ENCODE data around the gene NELL2.

NELL2 gene

GRCh38 chr12:44780221-44780790 is 95.8 kb downstream of the NELL2 start:
- no peak overlapping the region for H2BK12ac ChIP-seq (ENCODE audit: low read length)
- WGBS (ENCODE audit: extremely low coverage, insufficient coverage, insufficient read length): no CpG with 5 or more reads among the region's 2 CpGs
- H3K4me2 ChIP-seq (ENCODE audit: low read length): no peak overlapping the region
- H4K8ac ChIP-seq (ENCODE audit: low read depth, low read length): no peak overlapping the region
- H3K23ac ChIP-seq (ENCODE audit: low read length): no peak overlapping the region
- H3K9me3 ChIP-seq (ENCODE audit: insufficient read depth, low read depth, low read length): no peaks in the 10 kb centered on the region
- H2AK5ac ChIP-seq (ENCODE audit: low read length): no peak overlapping the region
- no peak for DNase-seq
- H3K4me3 ChIP-seq (ENCODE audit: low read depth, low read length): no peak overlapping the region
- no peaks in the 10 kb centered on the region for H3K79me1 ChIP-seq (ENCODE audit: low read length)
- H3K4me1 ChIP-seq (ENCODE audit: control insufficient read depth in 1 of 2, insufficient read depth in 2 of 2, low read length in 2 of 2): no peaks in the 10 kb centered on the region
- no peak overlapping the region for H4K91ac ChIP-seq (ENCODE audit: low read depth, low read length)
- H3K9ac ChIP-seq (ENCODE audit: low read length): no peak overlapping the region
- no peak overlapping the region for H2BK120ac ChIP-seq (ENCODE audit: insufficient read depth, low read length, poor library complexity)
- H3K4ac ChIP-seq (ENCODE audit: low read depth, low read length): no peak overlapping the region
- no peak overlapping the region for H3K14ac ChIP-seq (ENCODE audit: low read length)
- no peak overlapping the region for H2BK5ac ChIP-seq (ENCODE audit: low read depth, low read length, poor library complexity)
- no peak overlapping the region for H2AFZ ChIP-seq (ENCODE audit: insufficient read depth, low read length, poor library complexity)
- no peaks in the 10 kb centered on the region for H3K79me2 ChIP-seq (ENCODE audit: control insufficient read depth, insufficient read depth, low read length, poor library complexity)
- no peak overlapping the region for H3K18ac ChIP-seq (ENCODE audit: low read length)
- H3K27ac ChIP-seq (ENCODE audit: low read depth, low read length): no peak overlapping the region
- no peak overlapping the region for H4K12ac ChIP-seq (ENCODE audit: low read depth, low read length)
- H3K36me3 ChIP-seq (ENCODE audit: control insufficient read depth in 1 of 2, insufficient read depth in 2 of 2, low read length in 2 of 2): no peaks in the 10 kb centered on the region
- no peaks in the 10 kb centered on the region for H3K27me3 ChIP-seq (ENCODE audit: insufficient read depth, low read length)

GRCh38 chr12:44779766-44780165 is 96.3 kb downstream of the NELL2 start:
- Histone ChIP-seq H3K23ac (ENCODE audit: low read length) (no peak overlapping the region), H2BK120ac (ENCODE audit: insufficient read depth, low read length, poor library complexity) (no peak overlapping the region), H3K18ac (ENCODE audit: low read length) (no peak overlapping the region), H3K4me1 (ENCODE audit: control insufficient read depth in 1 of 2, insufficient read depth in 2 of 2, low read length in 2 of 2) (no peaks in the 10 kb centered on the region), H2BK5ac (ENCODE audit: low read depth, low read length, poor library complexity) (no peak overlapping the region), H2AK5ac (ENCODE audit: low read length) (no peak overlapping the region), H3K79me2 (ENCODE audit: control insufficient read depth, insufficient read depth, low read length, poor library complexity) (no peaks in the 10 kb centered on the region), H3K9me3 (ENCODE audit: insufficient read depth, low read depth, low read length) (no peaks in the 10 kb centered on the region), H3K9ac (ENCODE audit: low read length) (no peak overlapping the region), H3K27me3 (ENCODE audit: insufficient read depth, low read length) (no peaks in the 10 kb centered on the region), H3K79me1 (ENCODE audit: low read length) (no peaks in the 10 kb centered on the region), H2BK12ac (ENCODE audit: low read length) (no peak overlapping the region), H2AFZ (ENCODE audit: insufficient read depth, low read length, poor library complexity) (no peak overlapping the region), H3K14ac (ENCODE audit: low read length) (no peak overlapping the region), H4K91ac (ENCODE audit: low read depth, low read length) (no peak overlapping the region), H3K27ac (ENCODE audit: low read depth, low read length) (no peak overlapping the region), H3K4ac (ENCODE audit: low read depth, low read length) (no peak overlapping the region), H3K4me2 (ENCODE audit: low read length) (no peak overlapping the region), H4K12ac (ENCODE audit: low read depth, low read length) (no peak overlapping the region), H3K4me3 (ENCODE audit: low read depth, low read length) (no peak overlapping the region), H3K36me3 (ENCODE audit: control insufficient read depth in 1 of 2, insufficient read depth in 2 of 2, low read length in 2 of 2) (no peaks in the 10 kb centered on the region), H4K8ac (ENCODE audit: low read depth, low read length) (no peak overlapping the region)
- WGBS (ENCODE audit: extremely low coverage, insufficient coverage, insufficient read length): no CpG with 5 or more reads among the region's 6 CpGs
- peak; percentile 49 to 61 for DNase-seq

- no peak overlapping the region for H2BK12ac ChIP-seq (ENCODE audit: low read length)
- no peak overlapping the region for H2BK5ac ChIP-seq (ENCODE audit: low read depth, low read length, poor library complexity)
- no peak overlapping the region for H2AFZ ChIP-seq (ENCODE audit: insufficient read depth, low read length, poor library complexity)
- H3K79me1 ChIP-seq (ENCODE audit: low read length): no peaks in the 10 kb centered on the region
- H3K27me3 ChIP-seq (ENCODE audit: insufficient read depth, low read length): no peaks in the 10 kb centered on the region
- H4K91ac ChIP-seq (ENCODE audit: low read depth, low read length): no peak overlapping the region
- no peaks in the 10 kb centered on the region for H3K36me3 ChIP-seq (ENCODE audit: control insufficient read depth in 1 of 2, insufficient read depth in 2 of 2, low read length in 2 of 2)
- no peak overlapping the region for H2AK5ac ChIP-seq (ENCODE audit: low read length)
- no peaks in the 10 kb centered on the region for H3K9me3 ChIP-seq (ENCODE audit: insufficient read depth, low read depth, low read length)
- no peak overlapping the region for H3K9ac ChIP-seq (ENCODE audit: low read length)
- H3K23ac ChIP-seq (ENCODE audit: low read length): no peak overlapping the region
- no peak overlapping the region for H3K18ac ChIP-seq (ENCODE audit: low read length)
- no peaks in the 10 kb centered on the region for H3K79me2 ChIP-seq (ENCODE audit: control insufficient read depth, insufficient read depth, low read length, poor library complexity)
- WGBS (ENCODE audit: extremely low coverage, insufficient coverage, insufficient read length): no CpG with 5 or more reads among the region's 1 CpG
- H4K8ac ChIP-seq (ENCODE audit: low read depth, low read length): no peak overlapping the region
- H3K4ac ChIP-seq (ENCODE audit: low read depth, low read length): no peak overlapping the region
- no peaks in the 10 kb centered on the region for H3K4me1 ChIP-seq (ENCODE audit: control insufficient read depth in 1 of 2, insufficient read depth in 2 of 2, low read length in 2 of 2)
- no peak overlapping the region for H3K27ac ChIP-seq (ENCODE audit: low read depth, low read length)
- no peak overlapping the region for H2BK120ac ChIP-seq (ENCODE audit: insufficient read depth, low read length, poor library complexity)
- no peak overlapping the region for H3K4me3 ChIP-seq (ENCODE audit: low read depth, low read length)
- no peak overlapping the region for H3K4me2 ChIP-seq (ENCODE audit: low read length)
- H4K12ac ChIP-seq (ENCODE audit: low read depth, low read length): no peak overlapping the region
- DNase-seq: no peak
- no peak overlapping the region for H3K14ac ChIP-seq (ENCODE audit: low read length)
Observed at GRCh38 chr12:44778863-44779262, 97.3 kb downstream of the NELL2 start.

- H2AFZ ChIP-seq (ENCODE audit: insufficient read depth, low read length, poor library complexity): no peak overlapping the region
- H2BK5ac ChIP-seq (ENCODE audit: low read depth, low read length, poor library complexity): no peak overlapping the region
- no peak overlapping the region for H2AK5ac ChIP-seq (ENCODE audit: low read length)
- H3K4ac ChIP-seq (ENCODE audit: low read depth, low read length): no peak overlapping the region
- H3K36me3 ChIP-seq (ENCODE audit: control insufficient read depth in 1 of 2, insufficient read depth in 2 of 2, low read length in 2 of 2): no peaks in the 10 kb centered on the region
- H3K27ac ChIP-seq (ENCODE audit: low read depth, low read length): no peak overlapping the region
- H3K23ac ChIP-seq (ENCODE audit: low read length): no peak overlapping the region
- H3K79me1 ChIP-seq (ENCODE audit: low read length): no peaks in the 10 kb centered on the region
- H3K14ac ChIP-seq (ENCODE audit: low read length): no peak overlapping the region
- no peaks in the 10 kb centered on the region for H3K27me3 ChIP-seq (ENCODE audit: insufficient read depth, low read length)
- H3K18ac ChIP-seq (ENCODE audit: low read length): no peak overlapping the region
- H3K4me1 ChIP-seq (ENCODE audit: control insufficient read depth in 1 of 2, insufficient read depth in 2 of 2, low read length in 2 of 2): no peaks in the 10 kb centered on the region
- no CpG with 5 or more reads among the region's 1 CpG for WGBS (ENCODE audit: extremely low coverage, insufficient coverage, insufficient read length)
- no peak overlapping the region for H2BK12ac ChIP-seq (ENCODE audit: low read length)
- no peak overlapping the region for H3K4me3 ChIP-seq (ENCODE audit: low read depth, low read length)
- H3K79me2 ChIP-seq (ENCODE audit: control insufficient read depth, insufficient read depth, low read length, poor library complexity): no peaks in the 10 kb centered on the region
- DNase-seq: no peak
- no peak overlapping the region for H4K91ac ChIP-seq (ENCODE audit: low read depth, low read length)
- H4K8ac ChIP-seq (ENCODE audit: low read depth, low read length): no peak overlapping the region
- no peaks in the 10 kb centered on the region for H3K9me3 ChIP-seq (ENCODE audit: insufficient read depth, low read depth, low read length)
- H4K12ac ChIP-seq (ENCODE audit: low read depth, low read length): no peak overlapping the region
- H3K4me2 ChIP-seq (ENCODE audit: low read length): no peak overlapping the region
- H3K9ac ChIP-seq (ENCODE audit: low read length): no peak overlapping the region
- H2BK120ac ChIP-seq (ENCODE audit: insufficient read depth, low read length, poor library complexity): no peak overlapping the region
Observed at GRCh38 chr12:44777044-44777443, 99.1 kb downstream of the NELL2 start.

Data from trophoblast cell (in vitro differentiated cells and primary cell).